Osteoblast (primary cell): ENCODE results near the gene FTO. TPM values are rescaled to one million over a fixed set of nuclear protein-coding genes. Genes with fewer than 3 reads are reported as not detected.

ENCODE experiments used
- DNase-seq: peaks from one replicate; pipeline ENCODE4 v3.0.0; 2011; ENCODE audit warnings: low spot score, mixed read lengths; ENCODE audit not compliant: insufficient read length; ENCODE audit errors: missing footprints
- H2AFZ ChIP-seq: 2 replicates; pipeline ENCODE4 v1.6.0; 2011; ENCODE audit warnings: mild to moderate bottlenecking, low read length
- H3K27ac ChIP-seq: 2 replicates; pipeline ENCODE4 v1.5.1; 2011; ENCODE audit warnings: mild to moderate bottlenecking, low read depth, low read length, moderate library complexity
- H3K27me3 ChIP-seq: 2 replicates; pipeline ENCODE4 v1.6.0; 2012; ENCODE audit warnings: mild to moderate bottlenecking, control low read depth, inconsistent platforms, low read length, moderate library complexity; ENCODE audit not compliant: insufficient read depth
- H3K36me3 ChIP-seq: 2 replicates; pipeline ENCODE4 v1.5.1; 2011; ENCODE audit warnings: mild to moderate bottlenecking, low read length, control low read depth, moderate library complexity; ENCODE audit not compliant: insufficient read depth
- H3K4me1 ChIP-seq: 2 replicates; pipeline ENCODE4 v1.5.1; 2011; ENCODE audit warnings: mild to moderate bottlenecking, low read length, control low read depth, moderate library complexity; ENCODE audit not compliant: insufficient read depth
- H3K4me2 ChIP-seq: 2 replicates; pipeline ENCODE4 v1.6.0; 2011; ENCODE audit warnings: mild to moderate bottlenecking, low read length; ENCODE audit not compliant: insufficient read depth
- H3K4me3 ChIP-seq: fragments of 200-600 bp; sonication (generic); 3 replicates; pipeline ENCODE4 v1.5.1; 2012; ENCODE audit warnings: mild to moderate bottlenecking, low read length, inconsistent platforms; ENCODE audit not compliant: insufficient read depth
- H3K79me2 ChIP-seq: 2 replicates; pipeline ENCODE4 v1.6.0; 2012; ENCODE audit warnings: mild to moderate bottlenecking, low read length, control low read depth, inconsistent platforms; ENCODE audit not compliant: insufficient read depth
- H3K9me3 ChIP-seq: 2 replicates; pipeline ENCODE4 v1.5.1; 2011; ENCODE audit warnings: low read depth, low read length, control low read depth
- H4K20me1 ChIP-seq: 2 replicates; pipeline ENCODE4 v1.6.0; 2012; ENCODE audit warnings: mild to moderate bottlenecking, low read length, control low read depth; ENCODE audit not compliant: insufficient read depth
- total RNA-seq: library from RNA; depleted of rRNA; stranded (reverse); fragments of >200 nt; gene quantifications from 2 replicates; pipeline ENCODE4 v1.2.3, GENCODE V29; 2012
- TF ChIP-seq, protein P1 (sequence below): IDR thresholded peaks from 2 replicates; pipeline ENCODE4 v1.5.1; 2011; ENCODE audit warnings: mild to moderate bottlenecking, low read depth, low read length, moderate library complexity; ENCODE audit errors: extremely low read depth

FTO gene
- total RNA-seq, 1 donor: 152 TPM

DNA sequence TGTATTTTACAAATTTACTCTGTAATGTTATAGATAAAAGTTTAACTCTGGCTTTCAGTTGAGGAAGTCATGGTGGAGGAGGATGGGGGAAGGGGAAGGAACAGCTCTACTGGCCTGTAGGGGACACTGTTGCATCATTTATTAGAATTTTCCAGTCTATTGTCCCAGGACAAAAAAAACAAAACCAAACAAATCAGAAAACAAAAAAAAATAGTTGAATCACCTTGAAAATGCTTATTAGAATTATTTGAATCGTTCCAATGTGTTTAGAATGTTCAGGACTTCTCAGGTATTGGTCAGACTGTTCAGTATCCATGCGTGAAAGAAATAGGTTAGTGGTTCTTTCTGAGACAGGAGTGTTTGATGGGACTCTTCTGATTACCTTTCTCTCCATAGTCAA, 242.0 kb downstream of the FTO start:
- Histone ChIP-seq H3K27me3 (no peaks in the 10 kb centered on the region), H2AFZ (no peak overlapping the region)
- TF ChIP-seq, protein P1, sequence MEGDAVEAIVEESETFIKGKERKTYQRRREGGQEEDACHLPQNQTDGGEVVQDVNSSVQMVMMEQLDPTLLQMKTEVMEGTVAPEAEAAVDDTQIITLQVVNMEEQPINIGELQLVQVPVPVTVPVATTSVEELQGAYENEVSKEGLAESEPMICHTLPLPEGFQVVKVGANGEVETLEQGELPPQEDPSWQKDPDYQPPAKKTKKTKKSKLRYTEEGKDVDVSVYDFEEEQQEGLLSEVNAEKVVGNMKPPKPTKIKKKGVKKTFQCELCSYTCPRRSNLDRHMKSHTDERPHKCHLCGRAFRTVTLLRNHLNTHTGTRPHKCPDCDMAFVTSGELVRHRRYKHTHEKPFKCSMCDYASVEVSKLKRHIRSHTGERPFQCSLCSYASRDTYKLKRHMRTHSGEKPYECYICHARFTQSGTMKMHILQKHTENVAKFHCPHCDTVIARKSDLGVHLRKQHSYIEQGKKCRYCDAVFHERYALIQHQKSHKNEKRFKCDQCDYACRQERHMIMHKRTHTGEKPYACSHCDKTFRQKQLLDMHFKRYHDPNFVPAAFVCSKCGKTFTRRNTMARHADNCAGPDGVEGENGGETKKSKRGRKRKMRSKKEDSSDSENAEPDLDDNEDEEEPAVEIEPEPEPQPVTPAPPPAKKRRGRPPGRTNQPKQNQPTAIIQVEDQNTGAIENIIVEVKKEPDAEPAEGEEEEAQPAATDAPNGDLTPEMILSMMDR: peak; percentile 87

DNA sequence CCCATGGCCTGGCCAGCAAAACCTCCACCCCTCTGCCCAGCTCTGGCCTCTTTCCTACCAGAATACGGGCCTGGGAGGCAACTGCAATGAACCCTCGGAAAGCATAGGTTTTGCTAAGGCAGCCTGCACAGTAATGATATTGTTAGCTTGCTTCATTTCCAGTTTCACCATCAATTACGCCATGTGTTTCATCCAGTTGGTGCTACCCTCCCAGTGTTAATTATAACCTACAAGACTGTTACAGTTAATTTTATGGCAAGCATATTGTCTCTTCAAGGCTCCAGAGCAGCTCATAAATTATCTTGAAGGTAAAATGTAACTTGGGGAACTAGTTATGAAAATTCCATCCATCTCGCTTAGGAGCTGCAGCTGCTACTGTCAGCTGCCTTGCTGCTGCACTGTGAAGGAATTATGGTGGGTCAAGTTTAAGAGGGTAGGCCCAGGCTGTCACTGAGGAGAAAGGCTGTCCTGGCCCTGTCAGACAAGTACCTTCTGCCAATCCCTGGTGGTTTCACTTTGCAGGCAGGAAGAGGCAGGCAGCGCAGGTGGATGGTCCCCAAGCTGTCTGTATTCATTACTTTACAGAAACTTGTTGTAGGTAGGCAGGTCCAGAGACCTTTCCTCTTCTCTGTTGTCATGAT, 242.9 kb downstream of the FTO start:
- H3K9me3 ChIP-seq: no peaks in the 10 kb centered on the region
- H2AFZ ChIP-seq: no peak overlapping the region
- DNase-seq: no peak
- H4K20me1 ChIP-seq: no peaks in the 10 kb centered on the region
- no peaks in the 10 kb centered on the region for H3K27me3 ChIP-seq
- H3K4me1 ChIP-seq: peaks cover 2% of the 10 kb centered on the region
- no peak overlapping the region for H3K4me3 ChIP-seq
- TF ChIP-seq, protein P1: no peak
- no peaks in the 10 kb centered on the region for H3K79me2 ChIP-seq
- no peak overlapping the region for H3K4me2 ChIP-seq
- no peak overlapping the region for H3K27ac ChIP-seq
- no peaks in the 10 kb centered on the region for H3K36me3 ChIP-seq

More for the DNA sequence above, 242.0 kb downstream of the FTO start:
- Histone ChIP-seq H3K4me2 (no peak overlapping the region), H3K4me3 (no peak overlapping the region), H4K20me1 (no peaks in the 10 kb centered on the region), H3K27ac (no peak overlapping the region), H3K36me3 (no peaks in the 10 kb centered on the region), H3K4me1 (no peaks in the 10 kb centered on the region), H3K9me3 (no peaks in the 10 kb centered on the region), H3K79me2 (no peaks in the 10 kb centered on the region)
- DNase-seq: no peak

DNA sequence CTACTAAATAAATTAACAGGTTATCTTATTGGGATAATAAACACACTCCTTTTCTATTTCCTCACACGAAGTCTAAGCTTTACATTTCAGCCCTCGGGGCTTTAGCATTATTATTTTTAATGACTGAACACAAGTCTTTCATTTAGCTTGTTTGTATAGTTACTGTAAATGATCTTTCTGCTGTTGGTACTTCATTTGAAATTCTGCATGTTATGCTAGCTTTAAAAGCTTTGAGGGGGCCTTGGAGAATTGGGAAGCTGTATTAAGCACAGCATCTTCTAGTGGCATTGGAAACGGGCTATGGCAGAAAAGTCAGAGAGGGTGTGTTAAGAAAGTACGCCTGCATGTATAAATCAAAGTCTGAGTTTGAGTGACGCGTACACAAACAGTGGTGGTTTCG, 243.7 kb downstream of the FTO start:
- Histone ChIP-seq H3K79me2 (peaks cover 1% of the 10 kb centered on the region), H3K27me3 (no peaks in the 10 kb centered on the region), H4K20me1 (no peaks in the 10 kb centered on the region), H3K4me2 (no peak overlapping the region), H3K4me3 (no peak overlapping the region), H3K9me3 (no peaks in the 10 kb centered on the region), H3K4me1 (peaks cover 9% of the 10 kb centered on the region), H3K36me3 (no peaks in the 10 kb centered on the region), H2AFZ (no peak overlapping the region), H3K27ac (no peak overlapping the region)
- DNase-seq: no peak
- TF ChIP-seq, protein P1: no peak

DNA sequence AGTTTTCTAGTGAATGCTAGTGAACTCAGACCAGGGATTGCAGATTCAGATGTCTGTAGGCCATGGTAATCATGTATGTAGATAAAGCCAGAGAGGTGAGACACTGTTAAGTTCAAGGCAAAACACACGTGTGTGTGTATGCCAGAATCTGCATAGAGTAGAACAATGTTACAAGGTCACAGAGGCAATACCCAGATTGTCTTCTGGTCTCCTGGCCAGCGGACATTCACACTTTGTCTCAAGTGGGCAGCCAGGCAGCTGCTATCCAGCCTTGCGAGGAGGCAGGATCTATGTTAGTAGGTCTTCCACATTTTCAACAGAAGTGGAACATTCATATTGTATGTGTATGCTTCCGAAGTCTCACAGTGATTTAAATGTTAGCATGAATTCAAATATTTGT, 244.4 kb downstream of the FTO start:
- Histone ChIP-seq H3K4me2 (no peak overlapping the region), H3K27ac (no peak overlapping the region), H4K20me1 (no peaks in the 10 kb centered on the region), H3K9me3 (no peaks in the 10 kb centered on the region), H3K79me2 (peaks cover 2% of the 10 kb centered on the region), H3K27me3 (no peaks in the 10 kb centered on the region), H3K36me3 (no peaks in the 10 kb centered on the region), H2AFZ (no peak overlapping the region), H3K4me1 (peaks cover 10% of the 10 kb centered on the region), H3K4me3 (no peak overlapping the region)
- no peak for DNase-seq
- TF ChIP-seq, protein P1: no peak
